Ovary (tissue), 9 donors: ENCODE data around the gene FILIP1L. TPM values are rescaled to one million over a fixed set of nuclear protein-coding genes. Genes with fewer than 3 reads are reported as not detected.

Experiments
- DNase-seq, 5 donors: peaks; one replicate each; pipeline ENCODE4 v3.0.0-alpha.2; 2019 to 2020
- H3K27ac ChIP-seq, 2 donors: fragments of 200-600 bp; one replicate each; pipeline versions ENCODE4 v1.5.1 to v1.8.0; 2019 to 2022
- H3K27me3 ChIP-seq: fragments of 200-600 bp; one replicate; pipeline ENCODE4 v1.8.0; 2022
- H3K36me3 ChIP-seq: fragments of 200-600 bp; sonication (generic); one replicate; pipeline ENCODE4 v1.5.1; 2019
- H3K4me1 ChIP-seq: one replicate; pipeline ENCODE4 v1.8.1; 2013; ENCODE audit warnings: mild to moderate bottlenecking, moderate library complexity; ENCODE audit not compliant: insufficient read depth
- H3K4me3 ChIP-seq: fragments of 200-600 bp; sonication (generic); one replicate; pipeline ENCODE4 v1.5.1; 2017
- H3K9me3 ChIP-seq, 2 donors: fragments of 200-600 bp in 1 of 2; sonication (generic) in 1 of 2; one replicate each; pipeline versions ENCODE4 v1.5.1 to v1.8.1; 2013 to 2019; ENCODE audit warnings: mild to moderate bottlenecking in 1 of 2, moderate library complexity in 1 of 2
- CTCF ChIP-seq, 3 donors: fragments of 450-650 bp in 2 of 3; fragments of 200-600 bp in 1 of 3; IDR thresholded peaks; one replicate each; pipeline versions ENCODE4 v1.5.1 to v1.8.0; 2016 to 2022; ENCODE audit warnings: antibody characterized with exemption in 3 of 3, mild to moderate bottlenecking in 1 of 3
- EP300 ChIP-seq: sonication (generic); formaldehyde crosslinking; IDR thresholded peaks from one replicate; pipeline ENCODE4 v1.6.1; 2017; ENCODE audit warnings: antibody characterized with exemption
- POLR2A ChIP-seq: fragments of 450-650 bp; IDR thresholded peaks from one replicate; pipeline ENCODE4 v1.6.1; 2017; ENCODE audit warnings: antibody characterized with exemption, mild to moderate bottlenecking, moderate library complexity
- WGBS, 3 donors: extraction: QIAGEN DNeasy Blood & Tissue Kit in 1 of 3; methylation state at CpG; one replicate each; pipeline versions ENCODE4 v1.1.5 to v1.1.7; 2013 to 2017; 5-methylcytosine and 5-hydroxymethylcytosine counted together
- intact Hi-C, 4 donors: fragments of 100-400 bp; cut with DNase I; formaldehyde crosslinking; loops; one replicate each; pipeline versions ENCODE4 v1.11.0 to v1.15.1; 2022 to 2023
- polyA plus RNA-seq, 2 donors: library from polyadenylated mRNA; stranded (reverse); fragments of 200-250 nt in 1 of 2; fragments of 350-450 nt in 1 of 2; fragmentation: Illumina TruSeq in 1 of 2; extraction: RNeasy Lipid Tissue Mini Kit (QIAGEN cat#74804) in 1 of 2; gene quantifications; one replicate each; pipeline ENCODE4 v1.2.3, GENCODE V29; 2013 to 2014
- total RNA-seq, 7 donors: library from RNA; depleted of rRNA in 2 of 7; stranded (reverse); fragments of >200 nt in 2 of 7; fragmentation: NEBNext Ultra II Directional in 3 of 7; extraction: Animal tissue kit (Norgen Biotek cat#: 25700) in 3 of 7; gene quantifications; one replicate each; pipeline versions ENCODE4 v1.1.0 to v1.2.4, GENCODE V29; 2016 to 2023
- donor health status: DM: no; HTN: no; CAD: no; lungs with moderate emphysema.
- donor health status: DM: no; HTN: no; CAD: no.
- donor health status: Bipolar disorder and iron deficiency.
- donor health status: DM: yes; HTN: yes; CAD: no.
- donor health status: DM: no; HTN: no; CAD: no.
- donor health status: DM: yes; HTN: yes; CAD: no.

FILIP1L gene
- total and polyA plus RNA-seq, 9 donors: 23.7 to 174 (median 110) TPM

GRCh38 chr3:99939876-99940275 lies 174.4 kb downstream of the FILIP1L start:
- WGBS, 3 donors: 15 to 20% (median 19%) methylated on average over 1 of the region's 1 CpG
- DNase-seq: no peak
- no peak for TF ChIP-seq CTCF (IDR thresholded peaks at IDR 0.05)
- no peak for TF ChIP-seq EP300
- TF ChIP-seq POLR2A: no peak
- Histone ChIP-seq H3K27ac (peak overlapping the region in 1 of 2 donors; percentile 52), H3K27me3 (no peaks in the 10 kb centered on the region), H3K4me1 (peaks cover 12% of the 10 kb centered on the region), H3K9me3 (no peaks in the 10 kb centered on the region), H3K36me3 (no peaks in the 10 kb centered on the region), H3K4me3 (no peak overlapping the region)
- intact Hi-C loops: loop anchor here in 3 of 4 donors (2.0 to 10.0 kb wide), 2 partner anchors 63 to 65 kb away; no protein-coding TSS in a partner anchor

- DNase-seq: no peak
- H3K27ac ChIP-seq: no peak overlapping the region
- no peaks in the 10 kb centered on the region for H3K36me3 ChIP-seq
- H3K4me1 ChIP-seq: peaks cover 12% of the 10 kb centered on the region
- intact Hi-C loops: no loop called here
- H3K4me3 ChIP-seq: no peak overlapping the region
- 48 to 56% (median 52%) methylated on average over 3 of the region's 3 CpGs for WGBS, 3 donors
- no peak for TF ChIP-seq POLR2A
- TF ChIP-seq CTCF (IDR thresholded peaks at IDR 0.05): no peak
- no peak for TF ChIP-seq EP300
- no peaks in the 10 kb centered on the region for H3K27me3 ChIP-seq
- H3K9me3 ChIP-seq: no peaks in the 10 kb centered on the region
These were observed 175.9 kb downstream of the FILIP1L start for GRCh38 chr3:99938270-99938911.

- intact Hi-C loops: no loop called here
- WGBS, 3 donors: 22 to 30% (median 24%) methylated on average over 4 of the region's 4 CpGs
These were observed 179.1 kb downstream of the FILIP1L start for GRCh38 chr3:99934975-99935797.

More at GRCh38 chr3:99934975-99935797, 179.1 kb downstream of the FILIP1L start:
- Histone ChIP-seq H3K27ac (peak overlapping the region in 1 of 2 donors; percentile 14), H3K36me3 (no peaks in the 10 kb centered on the region), H3K4me3 (no peak overlapping the region), H3K4me1 (peaks cover 12% of the 10 kb centered on the region), H3K9me3 (no peaks in the 10 kb centered on the region), H3K27me3 (no peaks in the 10 kb centered on the region)
- no peak for TF ChIP-seq POLR2A
- no peak for TF ChIP-seq CTCF (IDR thresholded peaks at IDR 0.05)
- TF ChIP-seq EP300: no peak
- DNase-seq: no peak
